ENCODE results near the gene REPIN1. TPM values are rescaled to one million over a fixed set of nuclear protein-coding genes. Genes with fewer than 3 reads are reported as not detected.

Gene REPIN1
- total RNA-seq, 1 experiment from 2014 or later = 106 TPM

DNA sequence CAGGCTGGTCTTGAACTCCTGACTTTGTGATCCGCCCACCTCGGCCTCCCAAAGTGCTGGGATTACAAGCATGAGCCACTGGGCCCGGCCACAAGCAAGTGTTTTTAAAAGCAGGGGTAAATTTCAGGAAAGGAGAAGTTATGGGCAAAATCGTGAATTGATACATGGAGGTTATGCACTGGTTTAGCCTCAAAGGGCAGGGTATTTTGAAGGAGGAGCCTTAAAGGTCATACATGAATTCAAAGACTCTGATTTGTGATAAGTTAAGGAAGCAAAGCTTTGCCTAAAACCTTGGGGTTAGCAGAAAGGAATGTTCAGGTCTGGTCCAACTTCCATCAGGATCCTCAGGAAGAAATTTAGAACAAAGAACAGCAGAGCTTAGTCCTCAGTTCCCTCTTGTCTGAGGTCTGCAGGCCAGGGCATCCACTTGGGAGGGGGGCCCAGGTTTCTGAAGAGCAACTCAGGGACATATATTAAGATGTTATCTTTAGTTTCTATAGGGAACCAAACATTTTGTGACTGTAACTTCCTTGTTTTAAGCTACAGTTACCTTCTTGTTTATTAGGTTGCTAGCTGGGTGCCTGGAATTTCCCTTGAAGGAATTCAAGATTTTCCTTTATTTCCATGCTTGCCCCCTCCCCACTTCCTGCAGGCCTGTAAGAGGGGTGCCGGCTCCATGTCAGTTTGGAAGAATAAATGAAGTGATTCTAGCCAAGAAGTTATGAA lies 2.8 kb upstream of the REPIN1 start:
- Histone ChIP-seq H3K4me2 (ENCODE audit: insufficient read depth, insufficient read length, low read length) (no peak overlapping the region), H2BK15ac (ENCODE audit: low read depth, low read length) (no peak overlapping the region), H3K23me2 (ENCODE audit: insufficient read length, low read depth, low read length, poor library complexity, severe bottlenecking) (peaks cover 16% of the 10 kb centered on the region), H3T11ph (ENCODE audit: low read length) (no peak overlapping the region), H2BK5ac (ENCODE audit: insufficient read length, low read length) (no peak overlapping the region), H3K4ac (ENCODE audit: low read depth, low read length) (no peak overlapping the region), H3K79me2 (ENCODE audit: insufficient read depth, low read length) (peaks cover 12% of the 10 kb centered on the region; the same call in 1 of the 2 replicates), H4K8ac (replicated peaks; ENCODE audit: insufficient read length, low read depth, low read length) (no peak overlapping the region), H3K79me1 (ENCODE audit: insufficient read depth, low read depth, low read length, poor library complexity, severe bottlenecking) (peaks cover 7% of the 10 kb centered on the region), H3K4me1 (ENCODE audit: insufficient read depth, low read length) (0 out of 2 replicates have a peak, but pooled peaks cover 3% of the 10 kb centered on the region), H3K9ac (ENCODE audit: extremely low read depth, insufficient read length, low read length) (no peak overlapping the region), H3K27ac (ENCODE audit: insufficient read length, low read depth, low read length) (no peak overlapping the region), H3K14ac (ENCODE audit: insufficient read depth, low read length) (peak overlapping the region; percentile 4; the same call in 1 of the 2 replicates), H3K23ac (ENCODE audit: insufficient read length, low read depth, low read length) (no peak overlapping the region), H4K91ac (ENCODE audit: insufficient read length, low read depth, low read length) (no peak overlapping the region), H3K56ac (ENCODE audit: insufficient read length, low read depth, low read length) (no peak overlapping the region), H2BK120ac (ENCODE audit: low read depth, low read length, poor library complexity, severe bottlenecking) (no peak overlapping the region), H2AFZ (ENCODE audit: low read length) (no peak overlapping the region), H2BK20ac (ENCODE audit: low read depth, low read length, poor library complexity, severe bottlenecking) (no peak overlapping the region), H4K5ac (ENCODE audit: insufficient read length, low read depth, low read length) (no peak overlapping the region), H2AK5ac (ENCODE audit: insufficient read length, low read length) (no peak overlapping the region), H3K27me3 (ENCODE audit: insufficient read depth, low read length) (no peaks in the 10 kb centered on the region), H2BK12ac (ENCODE audit: insufficient read length, low read depth, low read length) (no peak overlapping the region), H4K20me1 (ENCODE audit: control insufficient read depth, insufficient read depth, insufficient read length) (no peaks in the 10 kb centered on the region), H3K9me3 (ENCODE audit: control insufficient read depth, low read depth, low read length) (no peaks in the 10 kb centered on the region), H3K18ac (ENCODE audit: insufficient read length, low read depth, low read length) (peak overlapping the region; percentile 1)
- peaks cover 1% of the 10 kb centered on the region for H3K27me3 Mint-ChIP-seq (ENCODE audit: low read depth)
- H3K4me3 Mint-ChIP-seq = no peak overlapping the region; a peak in 1 of 5 replicates
- no CpG with 5 or more reads among the region's 5 CpGs for WGBS (ENCODE audit: extremely low coverage, insufficient read length, low lambda C conversion rate)
- no peak for DNase-seq
- H3K4me1 Mint-ChIP-seq = peaks cover 56 to 59% of the 10 kb centered on the region in 2 experiments
- TF ChIP-seq, protein P1, sequence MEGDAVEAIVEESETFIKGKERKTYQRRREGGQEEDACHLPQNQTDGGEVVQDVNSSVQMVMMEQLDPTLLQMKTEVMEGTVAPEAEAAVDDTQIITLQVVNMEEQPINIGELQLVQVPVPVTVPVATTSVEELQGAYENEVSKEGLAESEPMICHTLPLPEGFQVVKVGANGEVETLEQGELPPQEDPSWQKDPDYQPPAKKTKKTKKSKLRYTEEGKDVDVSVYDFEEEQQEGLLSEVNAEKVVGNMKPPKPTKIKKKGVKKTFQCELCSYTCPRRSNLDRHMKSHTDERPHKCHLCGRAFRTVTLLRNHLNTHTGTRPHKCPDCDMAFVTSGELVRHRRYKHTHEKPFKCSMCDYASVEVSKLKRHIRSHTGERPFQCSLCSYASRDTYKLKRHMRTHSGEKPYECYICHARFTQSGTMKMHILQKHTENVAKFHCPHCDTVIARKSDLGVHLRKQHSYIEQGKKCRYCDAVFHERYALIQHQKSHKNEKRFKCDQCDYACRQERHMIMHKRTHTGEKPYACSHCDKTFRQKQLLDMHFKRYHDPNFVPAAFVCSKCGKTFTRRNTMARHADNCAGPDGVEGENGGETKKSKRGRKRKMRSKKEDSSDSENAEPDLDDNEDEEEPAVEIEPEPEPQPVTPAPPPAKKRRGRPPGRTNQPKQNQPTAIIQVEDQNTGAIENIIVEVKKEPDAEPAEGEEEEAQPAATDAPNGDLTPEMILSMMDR (conservative IDR thresholded peaks at IDR 0.05) = no peak
- H3K36me3 Mint-ChIP-seq (ENCODE audit: insufficient read depth in 1 of 3, low read depth in 3 of 3) = peaks cover 5 to 16% (median 10%) of the 10 kb centered on the region in 3 experiments; a peak in 6 of 7 replicates
- peak overlapping the region; percentile 2 to 70 (median 44); a peak in 4 of 7 replicates for H3K27ac Mint-ChIP-seq
- no peaks in the 10 kb centered on the region for H3K9me3 Mint-ChIP-seq

All from H9 (cell line).